HEK293 (cell line): Measurements from ENCODE around the gene PHACTR2.

Experiments
- CTCF ChIA-PET: fragments of 350-600 bp; formaldehyde crosslinking; extraction: SDS; loops from one replicate; lab custom pipeline; 2021; ENCODE audit warnings: antibody characterized with exemption; lab: Yijun Ruan, JAX
- POLR2A ChIA-PET: fragments of 300-600 bp; formaldehyde crosslinking; extraction: SDS; loops from one replicate; lab custom pipeline; 2020; ENCODE audit warnings: antibody characterized with exemption, inconsistent platforms; lab: Yijun Ruan, JAX
- H3K27ac ChIP-seq: fragments of 200-500 bp; sonication (Bioruptor generic); 2 replicates; pipeline ENCODE4 v1.5.1; 2014; ENCODE audit warnings: low read depth, low read length, control low read depth, inconsistent platforms; ENCODE audit errors: extremely low read depth
- H3K36me3 ChIP-seq, 2 experiments: fragments of 200-500 bp in 1 of 2; sonication (Bioruptor generic) in 1 of 2; 1 replicate in 1 of 2; 2 replicates in 1 of 2; pipeline ENCODE4 v1.5.1; 2014 to 2017; ENCODE audit warnings: inconsistent platforms in 2 of 2, low read length in 2 of 2; ENCODE audit not compliant: control insufficient read depth in 2 of 2, insufficient read depth in 1 of 2
- H3K4me1 ChIP-seq: fragments of 200-500 bp; sonication (Bioruptor generic); 2 replicates; pipeline ENCODE4 v1.5.1; 2014; ENCODE audit warnings: mild to moderate bottlenecking, low read length, inconsistent platforms; ENCODE audit not compliant: control insufficient read depth, insufficient read depth
- H3K4me3 ChIP-seq: 2 replicates; pipeline ENCODE4 v1.5.1; 2011; ENCODE audit warnings: low read depth, mild to moderate bottlenecking, control low read depth, low read length, moderate library complexity
- H3K9me3 ChIP-seq: fragments of 200-500 bp; sonication (Bioruptor generic); 2 replicates; pipeline ENCODE4 v1.5.1; 2014; ENCODE audit warnings: low read depth, low read length, inconsistent platforms; ENCODE audit not compliant: control insufficient read depth, insufficient read depth
- EGR2 ChIP-seq: fragments of 450-650 bp; formaldehyde crosslinking; IDR thresholded peaks from 2 replicates; pipeline ENCODE4 v1.5.1; 2016; ENCODE audit warnings: low read depth, missing biosample characterization, missing genetic modification characterization
- HOXD13 ChIP-seq: sonication (generic); formaldehyde crosslinking; IDR thresholded peaks from 2 replicates; pipeline ENCODE4 v1.8.0; 2022; ENCODE audit warnings: missing genetic modification reagents, borderline replicate concordance
- KLF8 ChIP-seq: fragments of 450-650 bp; formaldehyde crosslinking; IDR thresholded peaks from 2 replicates; pipeline ENCODE4 v1.5.1; 2016; ENCODE audit warnings: missing biosample characterization, missing genetic modification characterization
- PRDM1 ChIP-seq: fragments of 450-650 bp; formaldehyde crosslinking; IDR thresholded peaks from 2 replicates; pipeline ENCODE4; 2016; ENCODE audit warnings: missing biosample characterization, missing genetic modification characterization
- SCRT2 ChIP-seq: fragments of 450-650 bp; formaldehyde crosslinking; IDR thresholded peaks from 2 replicates; pipeline ENCODE4 v1.5.1; 2016; ENCODE audit warnings: missing biosample characterization, missing genetic modification characterization
- SP2 ChIP-seq: fragments of 450-650 bp; formaldehyde crosslinking; IDR thresholded peaks from 2 replicates; pipeline ENCODE4 v1.5.1; 2016; ENCODE audit warnings: missing biosample characterization, missing genetic modification characterization
- ZBTB20 ChIP-seq: fragments of 450-650 bp; formaldehyde crosslinking; IDR thresholded peaks from 2 replicates; pipeline ENCODE4 v1.5.1; 2016; ENCODE audit warnings: missing biosample characterization, missing genetic modification characterization
- ZEB2 ChIP-seq: fragments of 450-650 bp; formaldehyde crosslinking; IDR thresholded peaks from 2 replicates; pipeline ENCODE4 v1.5.1; 2016; ENCODE audit warnings: missing biosample characterization, missing genetic modification characterization
- ZNF223 ChIP-seq: fragments of 450-650 bp; formaldehyde crosslinking; IDR thresholded peaks from 2 replicates; pipeline ENCODE4 v1.5.1; 2016; ENCODE audit warnings: missing biosample characterization, missing genetic modification characterization
- ZNF416 ChIP-seq: fragments of 450-650 bp; formaldehyde crosslinking; IDR thresholded peaks from 2 replicates; pipeline ENCODE4 v1.5.1; 2016; ENCODE audit warnings: missing biosample characterization, missing genetic modification characterization
- ZNF548 ChIP-seq: fragments of 450-650 bp; formaldehyde crosslinking; IDR thresholded peaks from 2 replicates; pipeline ENCODE4 v1.5.1; 2016; ENCODE audit warnings: missing biosample characterization, missing genetic modification characterization
- ZNF558 ChIP-seq: fragments of 450-650 bp; formaldehyde crosslinking; IDR thresholded peaks from 2 replicates; pipeline ENCODE4 v1.5.1; 2016; ENCODE audit warnings: missing biosample characterization, missing genetic modification characterization
- ZNF654 ChIP-seq: fragments of 450-650 bp; formaldehyde crosslinking; IDR thresholded peaks from 2 replicates; pipeline ENCODE4 v1.5.1; 2016; ENCODE audit warnings: low read depth, missing biosample characterization, missing genetic modification characterization
- ZNF830 ChIP-seq: fragments of 450-650 bp; IDR thresholded peaks from 2 replicates; pipeline ENCODE4 v1.5.0; 2018; ENCODE audit warnings: missing biosample characterization, missing genetic modification characterization, low read depth, mild to moderate bottlenecking, moderate library complexity
- ZSCAN16 ChIP-seq: fragments of 450-650 bp; formaldehyde crosslinking; IDR thresholded peaks from 2 replicates; pipeline ENCODE4 v1.5.1; 2016; ENCODE audit warnings: missing biosample characterization, missing genetic modification characterization
- TF ChIP-seq, protein P1 (sequence below): fragments of 450-650 bp; formaldehyde crosslinking; IDR thresholded peaks from 2 replicates; pipeline ENCODE4 v1.5.1; 2017; ENCODE audit warnings: missing biosample characterization, missing genetic modification characterization
- TF ChIP-seq, protein P2 (sequence below): fragments of 450-650 bp; formaldehyde crosslinking; IDR thresholded peaks from 2 replicates; pipeline ENCODE4 v1.5.1; 2016; ENCODE audit warnings: missing biosample characterization, missing genetic modification characterization
- TF ChIP-seq, protein P3 (sequence below): fragments of 450-650 bp; formaldehyde crosslinking; IDR thresholded peaks from 2 replicates; pipeline ENCODE4 v1.5.1; 2016; ENCODE audit warnings: missing biosample characterization, missing genetic modification characterization
- TF ChIP-seq, protein P4 (sequence below): fragments of 450-650 bp; formaldehyde crosslinking; IDR thresholded peaks from 2 replicates; pipeline ENCODE4 v1.5.1; 2016; ENCODE audit warnings: missing biosample characterization, missing genetic modification characterization

PHACTR2 gene

DNA sequence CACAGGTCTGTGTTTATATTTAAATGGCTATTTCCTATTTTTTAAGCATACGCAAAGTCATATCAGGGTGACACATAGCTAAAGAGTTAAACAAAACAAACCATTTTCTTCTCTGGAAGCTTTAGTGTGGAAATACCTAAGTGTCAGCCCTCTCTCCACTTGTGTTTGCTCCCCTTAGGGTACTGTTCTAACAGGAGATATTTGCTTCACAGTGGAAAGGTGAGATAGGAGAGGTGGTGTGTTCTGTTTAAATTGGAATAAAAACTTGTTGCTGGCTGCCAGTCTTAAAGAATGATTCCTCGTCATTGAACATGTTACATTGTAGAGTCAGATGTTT is 18.9 kb downstream of the PHACTR2 start:
- CTCF ChIA-PET = interaction anchor here (1.3 kb wide), 1 partner anchor 20 kb away, joined by 3 read pairs; no protein-coding TSS in a partner anchor
- Histone ChIP-seq H3K36me3 (no peaks in the 10 kb centered on the region), H3K4me1 (peaks cover 30% of the 10 kb centered on the region), H3K4me3 (no peak overlapping the region), H3K27ac (no peak overlapping the region; the same call in 1 of the 2 replicates), H3K9me3 (no peaks in the 10 kb centered on the region)
- POLR2A ChIA-PET = no interaction called here
- TF ChIP-seq ZSCAN16 (no peak), SCRT2 (tag by site-specific recombination) (peak; percentile 17; the same call in 1 of the 2 replicates)

DNA sequence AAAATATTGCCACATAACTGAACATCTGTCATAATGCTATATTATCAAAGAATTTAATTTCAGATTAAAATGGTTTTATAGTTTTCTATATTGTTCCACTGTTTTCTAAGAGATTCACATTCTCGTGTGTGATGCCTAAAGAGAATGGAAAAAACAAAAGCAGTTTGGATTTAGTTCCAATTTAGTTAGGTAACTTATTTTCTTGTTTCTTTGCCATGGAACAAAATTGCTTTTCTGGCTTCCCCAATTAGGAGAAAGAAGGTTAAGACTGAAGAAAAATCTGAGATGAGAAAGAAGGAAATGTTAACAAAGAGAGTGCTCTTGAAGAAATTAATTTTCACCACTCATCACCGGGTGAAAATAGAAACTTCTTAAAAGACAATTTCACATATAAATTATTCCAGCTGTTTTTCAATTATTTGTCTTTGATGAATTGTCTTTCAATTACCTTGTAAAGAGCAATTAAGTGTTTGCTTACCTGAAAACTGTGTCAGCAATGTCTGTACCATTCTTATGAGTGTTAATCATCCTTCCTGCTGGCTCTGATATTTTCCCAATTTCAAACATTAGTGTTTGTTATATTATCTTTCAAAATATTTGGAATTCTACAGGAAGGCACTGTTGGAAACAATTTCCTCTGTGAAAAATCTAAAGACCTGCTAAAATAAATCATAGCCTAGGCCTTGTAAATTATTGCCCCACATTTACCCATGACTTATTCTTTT is 19.5 kb downstream of the PHACTR2 start:
- CTCF ChIA-PET = interaction anchor here (1.3 kb wide), 1 partner anchor 20 kb away, joined by 3 read pairs; no protein-coding TSS in a partner anchor
- no peak overlapping the region for H3K27ac ChIP-seq
- H3K4me1 ChIP-seq = peaks cover 33% of the 10 kb centered on the region
- H3K4me3 ChIP-seq = no peak overlapping the region
- H3K36me3 ChIP-seq = no peaks in the 10 kb centered on the region
- TF ChIP-seq, protein P1, sequence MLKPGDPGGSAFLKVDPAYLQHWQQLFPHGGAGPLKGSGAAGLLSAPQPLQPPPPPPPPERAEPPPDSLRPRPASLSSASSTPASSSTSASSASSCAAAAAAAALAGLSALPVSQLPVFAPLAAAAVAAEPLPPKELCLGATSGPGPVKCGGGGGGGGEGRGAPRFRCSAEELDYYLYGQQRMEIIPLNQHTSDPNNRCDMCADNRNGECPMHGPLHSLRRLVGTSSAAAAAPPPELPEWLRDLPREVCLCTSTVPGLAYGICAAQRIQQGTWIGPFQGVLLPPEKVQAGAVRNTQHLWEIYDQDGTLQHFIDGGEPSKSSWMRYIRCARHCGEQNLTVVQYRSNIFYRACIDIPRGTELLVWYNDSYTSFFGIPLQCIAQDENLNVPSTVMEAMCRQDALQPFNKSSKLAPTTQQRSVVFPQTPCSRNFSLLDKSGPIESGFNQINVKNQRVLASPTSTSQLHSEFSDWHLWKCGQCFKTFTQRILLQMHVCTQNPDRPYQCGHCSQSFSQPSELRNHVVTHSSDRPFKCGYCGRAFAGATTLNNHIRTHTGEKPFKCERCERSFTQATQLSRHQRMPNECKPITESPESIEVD (tag by site-specific recombination) = peak; percentile 47
- no peak for TF ChIP-seq KLF8 (tag by site-specific recombination)
- peak; percentile 45; the same call in 1 of the 2 replicates for TF ChIP-seq PRDM1 (tag by site-specific recombination)
- H3K9me3 ChIP-seq = no peaks in the 10 kb centered on the region
- POLR2A ChIA-PET = no interaction called here

DNA sequence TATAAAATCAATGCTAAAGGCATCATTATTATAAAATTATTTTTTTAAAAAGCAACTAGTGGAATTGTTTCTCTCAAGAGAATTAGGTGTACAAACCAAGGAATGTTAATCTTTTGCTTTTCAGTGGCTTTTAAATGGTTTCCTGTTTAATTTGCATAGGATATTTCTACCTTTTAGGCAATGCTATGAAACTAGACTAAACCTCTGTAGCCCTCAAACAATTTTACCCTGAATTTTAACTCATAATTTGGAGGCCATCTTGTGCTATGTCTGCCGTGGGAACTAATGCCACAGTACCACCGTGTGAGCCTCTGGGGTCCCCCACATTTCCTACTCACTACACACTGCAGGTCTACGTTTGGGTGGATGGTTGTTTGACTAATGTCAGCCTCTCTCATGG is 20.6 kb downstream of the PHACTR2 start:
- CTCF ChIA-PET = no interaction called here
- H3K27ac ChIP-seq = no peak overlapping the region
- TF ChIP-seq PRDM1 (tag by site-specific recombination) (no peak), ZNF223 (tag by site-specific recombination) (no peak), EGR2 (tag by site-specific recombination) (no peak), ZNF558 (tag by site-specific recombination) (no peak), ZNF416 (tag by site-specific recombination) (no peak), SP2 (no peak), ZNF830 (tag by site-specific recombination) (no peak), HOXD13 (no peak), ZNF548 (tag by site-specific recombination) (no peak), ZBTB20 (tag by site-specific recombination) (no peak), ZEB2 (tag by site-specific recombination) (no peak), ZNF654 (tag by site-specific recombination) (no peak)
- TF ChIP-seq, protein P2, sequence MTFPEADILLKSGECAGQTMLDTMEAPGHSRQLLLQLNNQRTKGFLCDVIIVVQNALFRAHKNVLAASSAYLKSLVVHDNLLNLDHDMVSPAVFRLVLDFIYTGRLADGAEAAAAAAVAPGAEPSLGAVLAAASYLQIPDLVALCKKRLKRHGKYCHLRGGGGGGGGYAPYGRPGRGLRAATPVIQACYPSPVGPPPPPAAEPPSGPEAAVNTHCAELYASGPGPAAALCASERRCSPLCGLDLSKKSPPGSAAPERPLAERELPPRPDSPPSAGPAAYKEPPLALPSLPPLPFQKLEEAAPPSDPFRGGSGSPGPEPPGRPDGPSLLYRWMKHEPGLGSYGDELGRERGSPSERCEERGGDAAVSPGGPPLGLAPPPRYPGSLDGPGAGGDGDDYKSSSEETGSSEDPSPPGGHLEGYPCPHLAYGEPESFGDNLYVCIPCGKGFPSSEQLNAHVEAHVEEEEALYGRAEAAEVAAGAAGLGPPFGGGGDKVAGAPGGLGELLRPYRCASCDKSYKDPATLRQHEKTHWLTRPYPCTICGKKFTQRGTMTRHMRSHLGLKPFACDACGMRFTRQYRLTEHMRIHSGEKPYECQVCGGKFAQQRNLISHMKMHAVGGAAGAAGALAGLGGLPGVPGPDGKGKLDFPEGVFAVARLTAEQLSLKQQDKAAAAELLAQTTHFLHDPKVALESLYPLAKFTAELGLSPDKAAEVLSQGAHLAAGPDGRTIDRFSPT = no peak
- TF ChIP-seq, protein P3, sequence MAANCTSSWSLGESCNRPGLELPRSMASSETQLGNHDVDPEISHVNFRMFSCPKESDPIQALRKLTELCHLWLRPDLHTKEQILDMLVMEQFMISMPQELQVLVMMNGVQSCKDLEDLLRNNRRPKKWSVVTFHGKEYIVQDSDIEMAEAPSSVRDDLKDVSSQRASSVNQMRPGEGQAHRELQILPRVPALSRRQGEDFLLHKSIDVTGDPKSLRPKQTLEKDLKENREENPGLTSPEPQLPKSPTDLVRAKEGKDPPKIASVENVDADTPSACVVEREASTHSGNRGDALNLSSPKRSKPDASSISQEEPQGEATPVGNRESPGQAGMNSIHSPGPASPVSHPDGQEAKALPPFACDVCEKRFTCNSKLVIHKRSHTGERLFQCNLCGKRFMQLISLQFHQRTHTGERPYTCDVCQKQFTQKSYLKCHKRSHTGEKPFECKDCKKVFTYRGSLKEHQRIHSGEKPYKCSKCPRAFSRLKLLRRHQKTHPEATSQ = no peak
- TF ChIP-seq, protein P4, sequence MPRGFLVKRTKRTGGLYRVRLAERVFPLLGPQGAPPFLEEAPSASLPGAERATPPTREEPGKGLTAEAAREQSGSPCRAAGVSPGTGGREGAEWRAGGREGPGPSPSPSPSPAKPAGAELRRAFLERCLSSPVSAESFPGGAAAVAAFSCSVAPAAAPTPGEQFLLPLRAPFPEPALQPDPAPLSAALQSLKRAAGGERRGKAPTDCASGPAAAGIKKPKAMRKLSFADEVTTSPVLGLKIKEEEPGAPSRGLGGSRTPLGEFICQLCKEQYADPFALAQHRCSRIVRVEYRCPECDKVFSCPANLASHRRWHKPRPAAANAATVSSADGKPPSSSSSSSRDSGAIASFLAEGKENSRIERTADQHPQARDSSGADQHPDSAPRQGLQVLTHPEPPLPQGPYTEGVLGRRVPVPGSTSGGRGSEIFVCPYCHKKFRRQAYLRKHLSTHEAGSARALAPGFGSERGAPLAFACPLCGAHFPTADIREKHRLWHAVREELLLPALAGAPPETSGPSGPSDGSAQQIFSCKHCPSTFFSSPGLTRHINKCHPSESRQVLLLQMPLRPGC (tag by site-specific recombination) = no peak
- peaks cover 33% of the 10 kb centered on the region for H3K4me1 ChIP-seq
- POLR2A ChIA-PET = no interaction called here
- H3K9me3 ChIP-seq = no peaks in the 10 kb centered on the region
- no peak overlapping the region for H3K4me3 ChIP-seq
- no peaks in the 10 kb centered on the region for H3K36me3 ChIP-seq
